ENCODE data around the gene NACC2. TPM values are rescaled to one million over a fixed set of nuclear protein-coding genes. Genes with fewer than 3 reads are reported as not detected.

NACC2 gene
- total RNA-seq, 2 donors from 2014 or later = 24.5 to 55.2 TPM

GRCh38 chr9:136007934-136008692, 87.0 kb downstream of the NACC2 start:
- DNase-seq (ENCODE audit: low spot score) = no peak
- no peaks in the 10 kb centered on the region for H3K36me3 ChIP-seq
- no peak overlapping the region for H3K4me3 ChIP-seq
- H3K27me3 ChIP-seq (replicated peaks; ENCODE audit: insufficient read depth) = no peaks in the 10 kb centered on the region
- intact Hi-C loops (cut with DNase I) = no loop called here
- no peak overlapping the region for H3K27ac ChIP-seq
- no peak for TF ChIP-seq POLR2A (IDR thresholded peaks at IDR 0.05)
- no peak for TF ChIP-seq CTCF (IDR thresholded peaks at IDR 0.05)
- no peak for TF ChIP-seq POLR2AphosphoS5 (IDR thresholded peaks at IDR 0.05)
- no peaks in the 10 kb centered on the region for H3K4me1 ChIP-seq (replicated peaks)
- no peaks in the 10 kb centered on the region for H3K9me3 ChIP-seq
- 74% methylated on average over 24 of the region's 24 CpGs for WGBS

- no peaks in the 10 kb centered on the region for H3K36me3 ChIP-seq
- H3K4me1 ChIP-seq (replicated peaks) = no peaks in the 10 kb centered on the region
- no peaks in the 10 kb centered on the region for H3K27me3 ChIP-seq (replicated peaks; ENCODE audit: insufficient read depth)
- intact Hi-C loops (cut with DNase I) = no loop called here
- no peaks in the 10 kb centered on the region for H3K9me3 ChIP-seq
- H3K27ac ChIP-seq = no peak overlapping the region
- no peak for TF ChIP-seq CTCF (IDR thresholded peaks at IDR 0.05)
- TF ChIP-seq POLR2AphosphoS5 (IDR thresholded peaks at IDR 0.05) = no peak
- no peak for TF ChIP-seq POLR2A (IDR thresholded peaks at IDR 0.05)
- no peak overlapping the region for H3K4me3 ChIP-seq
- DNase-seq (ENCODE audit: low spot score) = no peak
- 71% methylated on average over 36 of the region's 36 CpGs for WGBS
These were observed 87.7 kb downstream of the NACC2 start for GRCh38 chr9:136007276-136007933.

- Histone ChIP-seq H3K4me1 (replicated peaks) (no peaks in the 10 kb centered on the region), H3K27ac (no peak overlapping the region)
- intact Hi-C loops (cut with DNase I) = no loop called here
These were observed 88.9 kb downstream of the NACC2 start for GRCh38 chr9:136006169-136006568.

GRCh38 chr9:136004712-136005111, 90.4 kb downstream of the NACC2 start:
- Histone ChIP-seq H3K9me3 (no peaks in the 10 kb centered on the region), H3K4me3 (no peak overlapping the region), H3K27me3 (replicated peaks; ENCODE audit: insufficient read depth) (no peaks in the 10 kb centered on the region), H3K36me3 (no peaks in the 10 kb centered on the region), H3K4me1 (replicated peaks) (no peaks in the 10 kb centered on the region), H3K27ac (no peak overlapping the region)
- 81% methylated on average over 15 of the region's 15 CpGs for WGBS
- intact Hi-C loops (cut with DNase I) = no loop called here
- no peak for DNase-seq (ENCODE audit: low spot score)
- TF ChIP-seq POLR2A (IDR thresholded peaks at IDR 0.05) (no peak), POLR2AphosphoS5 (IDR thresholded peaks at IDR 0.05) (no peak), CTCF (IDR thresholded peaks at IDR 0.05) (no peak)

More at GRCh38 chr9:136006169-136006568, 88.9 kb downstream of the NACC2 start:
- no peaks in the 10 kb centered on the region for H3K9me3 ChIP-seq
- no peaks in the 10 kb centered on the region for H3K36me3 ChIP-seq
- 72% methylated on average over 7 of the region's 7 CpGs for WGBS
- no peaks in the 10 kb centered on the region for H3K27me3 ChIP-seq (replicated peaks; ENCODE audit: insufficient read depth)
- TF ChIP-seq POLR2AphosphoS5 (IDR thresholded peaks at IDR 0.05) (no peak), CTCF (IDR thresholded peaks at IDR 0.05) (no peak), POLR2A (IDR thresholded peaks at IDR 0.05) (no peak)
- DNase-seq (ENCODE audit: low spot score) = no peak
- H3K4me3 ChIP-seq = no peak overlapping the region

Data from prostate gland (tissue), 2 donors.